HEK293T (cell line): ENCODE results near the gene DOCK3.

Source experiments
- CTCF ChIA-PET: fragments of 350-600 bp; formaldehyde crosslinking; extraction: SDS; loops from one replicate; lab custom pipeline; 2021; ENCODE audit warnings: antibody characterized with exemption, inconsistent platforms; lab: Yijun Ruan, JAX
- POLR2A ChIA-PET: fragments of 350-600 bp; formaldehyde crosslinking; extraction: SDS; loops from one replicate; lab custom pipeline; 2020; ENCODE audit warnings: antibody characterized with exemption, inconsistent platforms; lab: Yijun Ruan, JAX
- DNase-seq: peaks from one replicate; pipeline ENCODE4 v3.0.0; 2012; ENCODE audit warnings: mixed read lengths; ENCODE audit errors: extremely low spot score
- ARNT ChIP-seq: fragments of 450-650 bp; IDR thresholded peaks from 2 replicates; pipeline ENCODE4 v1.6.1; 2017; ENCODE audit warnings: mild to moderate bottlenecking
- BHLHE40 ChIP-seq: fragments of 450-650 bp; IDR thresholded peaks from 2 replicates; pipeline ENCODE4 v1.6.1; 2016; ENCODE audit warnings: mild to moderate bottlenecking, moderate library complexity, borderline replicate concordance
- CTBP1 ChIP-seq: fragments of 450-650 bp; IDR thresholded peaks from 2 replicates; pipeline ENCODE4 v1.6.1; 2016; ENCODE audit warnings: borderline replicate concordance
- ELF4 ChIP-seq: fragments of 450-650 bp; IDR thresholded peaks from 2 replicates; pipeline ENCODE4 v1.6.1; 2017; ENCODE audit warnings: antibody characterized with exemption
- FOXA1 ChIP-seq: fragments of 450-650 bp; IDR thresholded peaks from 2 replicates; pipeline ENCODE4 v1.6.1; 2016; ENCODE audit warnings: mild to moderate bottlenecking
- FOXK2 ChIP-seq: fragments of 450-650 bp; IDR thresholded peaks from 2 replicates; pipeline ENCODE4 v1.6.1; 2016; ENCODE audit warnings: mild to moderate bottlenecking
- FOXM1 ChIP-seq: fragments of 450-650 bp; IDR thresholded peaks from 2 replicates; pipeline ENCODE4 v1.6.1; 2017; ENCODE audit warnings: mild to moderate bottlenecking, borderline replicate concordance
- HDGF ChIP-seq: fragments of 450-650 bp; IDR thresholded peaks from 2 replicates; pipeline ENCODE4 v1.6.1; 2017; ENCODE audit warnings: antibody characterized with exemption, borderline replicate concordance
- L3MBTL2 ChIP-seq: fragments of 450-650 bp; conservative IDR thresholded peaks from 2 replicates; pipeline ENCODE4 v1.6.1; 2016; ENCODE audit warnings: mild to moderate bottlenecking
- LEF1 ChIP-seq: fragments of 450-650 bp; IDR thresholded peaks from 2 replicates; pipeline ENCODE4 v1.6.1; 2017; ENCODE audit warnings: mild to moderate bottlenecking, borderline replicate concordance
- NFRKB ChIP-seq: fragments of 450-650 bp; IDR thresholded peaks from 2 replicates; pipeline ENCODE4 v1.6.1; 2016; ENCODE audit warnings: mild to moderate bottlenecking, moderate library complexity
- PKNOX1 ChIP-seq: fragments of 450-650 bp; IDR thresholded peaks from 2 replicates; pipeline ENCODE4 v1.6.1; 2016
- SP1 ChIP-seq: fragments of 450-650 bp; IDR thresholded peaks from 2 replicates; pipeline ENCODE4 v1.6.1; 2017
- SUZ12 ChIP-seq: fragments of 450-650 bp; IDR thresholded peaks from 2 replicates; pipeline ENCODE4 v1.6.1; 2016; ENCODE audit warnings: mild to moderate bottlenecking
- TARDBP ChIP-seq: fragments of 450-650 bp; IDR thresholded peaks from 2 replicates; pipeline ENCODE4 v1.6.1; 2016
- ZNF384 ChIP-seq: fragments of 450-650 bp; IDR thresholded peaks from 2 replicates; pipeline ENCODE4 v1.6.1; 2016

The DOCK3 gene

GRCh38 chr3:50724831-50725230 is 50.1 kb downstream of the DOCK3 start:
- ChIA-PET CTCF (no interaction called here), POLR2A (no interaction called here)
- DNase-seq: no peak
- TF ChIP-seq NFRKB: no peak

DNA sequence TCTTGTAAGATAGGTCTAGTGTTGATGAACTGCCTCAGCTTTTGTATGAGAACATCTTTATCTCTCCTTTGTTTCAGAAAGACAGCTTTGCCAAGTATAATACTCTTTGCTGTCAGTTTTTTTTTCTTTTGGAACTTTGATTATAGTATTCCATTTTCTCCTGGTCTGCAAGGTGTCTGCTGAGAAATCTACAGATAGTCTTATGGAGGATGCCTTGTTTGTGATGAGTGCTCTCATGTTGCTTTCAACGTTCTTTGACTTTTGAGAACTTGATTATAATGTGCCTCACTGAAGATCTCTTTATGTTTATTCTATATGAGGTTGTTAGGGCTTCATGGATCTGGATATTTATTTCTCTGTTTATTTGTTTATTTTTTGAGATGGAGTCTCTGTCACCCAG is 60.3 kb downstream of the DOCK3 start:
- no peak for DNase-seq
- TF ChIP-seq ELF4: no peak
- TF ChIP-seq FOXK2: no peak
- TF ChIP-seq BHLHE40: no peak
- TF ChIP-seq FOXA1: no peak
- no peak for TF ChIP-seq SP1
- TF ChIP-seq LEF1: no peak
- TF ChIP-seq NFRKB: no peak
- CTCF ChIA-PET: no interaction called here
- POLR2A ChIA-PET: no interaction called here

- CTCF ChIA-PET: no interaction called here
These were observed 62.6 kb downstream of the DOCK3 start for GRCh38 chr3:50737193-50737905.

GRCh38 chr3:50737906-50738598 is 63.3 kb downstream of the DOCK3 start:
- CTCF ChIA-PET: no interaction called here
- DNase-seq: no peak
- TF ChIP-seq FOXM1 (no peak), TARDBP (no peak), PKNOX1 (no peak), NFRKB (no peak), BHLHE40 (no peak), SUZ12 (no peak), L3MBTL2 (no peak), ARNT (no peak), HDGF (no peak), LEF1 (no peak), FOXA1 (no peak), CTBP1 (no peak), ELF4 (no peak), ZNF384 (no peak)

More at GRCh38 chr3:50737193-50737905, 62.6 kb downstream of the DOCK3 start:
- POLR2A ChIA-PET: interaction anchor here (0.8 kb wide), 1 partner anchor 8 kb away, joined by 3 read pairs; no protein-coding TSS in a partner anchor
- TF ChIP-seq FOXK2 (no peak), PKNOX1 (no peak), BHLHE40 (no peak), SUZ12 (no peak), ZNF384 (no peak), LEF1 (no peak)
- no peak for DNase-seq

DNA sequence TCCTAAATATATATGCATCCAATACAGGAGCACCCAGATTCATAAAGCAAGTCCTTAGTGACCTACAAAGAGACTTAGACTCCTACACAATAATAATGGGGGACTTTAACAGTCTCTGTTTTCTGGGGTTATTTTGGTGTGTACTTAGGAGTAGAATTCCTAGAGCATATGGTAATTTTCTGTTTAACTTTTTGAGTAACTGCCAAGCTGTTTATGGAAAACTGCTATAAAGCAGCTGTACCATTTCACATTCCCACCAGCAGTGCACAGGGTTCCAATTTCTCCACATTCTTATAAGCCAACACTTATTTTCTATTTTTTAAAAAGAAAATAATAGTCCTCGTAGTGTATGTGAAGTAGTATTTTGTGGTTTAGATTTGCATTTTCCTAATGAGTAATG is 68.9 kb downstream of the DOCK3 start:
- no peak for TF ChIP-seq LEF1
- TF ChIP-seq NFRKB: no peak
- no peak for TF ChIP-seq FOXM1
- no peak for TF ChIP-seq HDGF
- TF ChIP-seq BHLHE40: no peak
- TF ChIP-seq ZNF384: no peak
- TF ChIP-seq FOXA1: no peak
- TF ChIP-seq PKNOX1: no peak
- no peak for DNase-seq
- ChIA-PET CTCF (no interaction called here), POLR2A (no interaction called here)

More at GRCh38 chr3:50737906-50738598, 63.3 kb downstream of the DOCK3 start:
- POLR2A ChIA-PET: interaction anchor here (0.8 kb wide), 1 partner anchor 8 kb away, joined by 3 read pairs; no protein-coding TSS in a partner anchor

- ChIA-PET POLR2A (no interaction called here), CTCF (no interaction called here)
- no peak for DNase-seq
- TF ChIP-seq FOXM1 (no peak), HDGF (no peak), SUZ12 (no peak), L3MBTL2 (no peak), ARNT (no peak), CTBP1 (no peak), FOXK2 (no peak), FOXA1 (no peak), SP1 (no peak), TARDBP (no peak), LEF1 (no peak), PKNOX1 (no peak)
These were observed 75.1 kb downstream of the DOCK3 start for GRCh38 chr3:50749822-50750221.
